Ovary (tissue), 9 donors: ENCODE measurements around the gene TMED6. TPM values are rescaled to one million over a fixed set of nuclear protein-coding genes. Genes with fewer than 3 reads are reported as not detected.

Experiments
- DNase-seq, 5 donors: peaks; one replicate each; pipeline ENCODE4 v3.0.0-alpha.2; 2019 to 2020
- H3K27ac ChIP-seq, 2 donors: fragments of 200-600 bp; one replicate each; pipeline versions ENCODE4 v1.5.1 to v1.8.0; 2019 to 2022
- H3K27me3 ChIP-seq: fragments of 200-600 bp; one replicate; pipeline ENCODE4 v1.8.0; 2022
- H3K36me3 ChIP-seq: fragments of 200-600 bp; sonication (generic); one replicate; pipeline ENCODE4 v1.5.1; 2019
- H3K4me1 ChIP-seq: one replicate; pipeline ENCODE4 v1.8.1; 2013; ENCODE audit warnings: mild to moderate bottlenecking, moderate library complexity; ENCODE audit not compliant: insufficient read depth
- H3K4me3 ChIP-seq: fragments of 200-600 bp; sonication (generic); one replicate; pipeline ENCODE4 v1.5.1; 2017
- H3K9me3 ChIP-seq, 2 donors: fragments of 200-600 bp in 1 of 2; sonication (generic) in 1 of 2; one replicate each; pipeline versions ENCODE4 v1.5.1 to v1.8.1; 2013 to 2019; ENCODE audit warnings: mild to moderate bottlenecking in 1 of 2, moderate library complexity in 1 of 2
- EP300 ChIP-seq: sonication (generic); formaldehyde crosslinking; IDR thresholded peaks from one replicate; pipeline ENCODE4 v1.6.1; 2017; ENCODE audit warnings: antibody characterized with exemption
- POLR2A ChIP-seq: fragments of 450-650 bp; IDR thresholded peaks from one replicate; pipeline ENCODE4 v1.6.1; 2017; ENCODE audit warnings: antibody characterized with exemption, mild to moderate bottlenecking, moderate library complexity
- WGBS, 3 donors: extraction: QIAGEN DNeasy Blood & Tissue Kit in 1 of 3; methylation state at CpG; one replicate each; pipeline versions ENCODE4 v1.1.5 to v1.1.7; 2013 to 2017; 5-methylcytosine and 5-hydroxymethylcytosine counted together
- intact Hi-C, 4 donors: fragments of 100-400 bp; cut with DNase I; formaldehyde crosslinking; loops; one replicate each; pipeline versions ENCODE4 v1.11.0 to v1.15.1; 2022 to 2023
- polyA plus RNA-seq, 2 donors: library from polyadenylated mRNA; stranded (reverse); fragments of 200-250 nt in 1 of 2; fragments of 350-450 nt in 1 of 2; fragmentation: Illumina TruSeq in 1 of 2; extraction: RNeasy Lipid Tissue Mini Kit (QIAGEN cat#74804) in 1 of 2; gene quantifications; one replicate each; pipeline ENCODE4 v1.2.3, GENCODE V29; 2013 to 2014
- total RNA-seq, 7 donors: library from RNA; depleted of rRNA in 2 of 7; stranded (reverse); fragments of >200 nt in 2 of 7; fragmentation: NEBNext Ultra II Directional in 3 of 7; extraction: Animal tissue kit (Norgen Biotek cat#: 25700) in 3 of 7; gene quantifications; one replicate each; pipeline versions ENCODE4 v1.1.0 to v1.2.4, GENCODE V29; 2016 to 2023
- TF ChIP-seq, protein P1 (sequence below), 3 donors: fragments of 450-650 bp in 2 of 3; fragments of 200-600 bp in 1 of 3; IDR thresholded peaks; one replicate each; pipeline versions ENCODE4 v1.5.1 to v1.8.0; 2016 to 2022; ENCODE audit warnings: antibody characterized with exemption in 3 of 3, mild to moderate bottlenecking in 1 of 3
- donor health status: DM: no; HTN: no; CAD: no; lungs with moderate emphysema.
- donor health status: DM: no; HTN: no; CAD: no.
- donor health status: Bipolar disorder and iron deficiency.
- donor health status: DM: yes; HTN: yes; CAD: no.
- donor health status: DM: no; HTN: no; CAD: no.
- donor health status: DM: yes; HTN: yes; CAD: no.

TMED6 gene
- total and polyA plus RNA-seq, 9 donors, result 0.51 to 4.9 (median 0.66) TPM; not detected in 3

DNA sequence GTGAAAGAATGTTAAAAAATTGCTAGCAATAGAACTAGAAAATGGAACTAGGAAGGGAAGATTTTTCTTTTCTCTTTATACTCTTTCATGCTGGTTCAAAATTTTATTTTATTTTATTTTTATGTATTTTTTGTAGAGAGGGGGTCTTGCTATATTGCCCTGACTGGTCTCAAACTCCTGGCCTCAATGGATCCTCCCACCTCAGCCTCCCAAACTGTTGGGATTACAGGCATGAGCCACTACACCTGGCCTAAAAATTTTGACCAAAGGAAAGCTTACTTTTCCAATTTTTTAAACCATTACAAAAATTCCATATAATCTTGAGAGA, 44.2 kb upstream of the TMED6 start:
- no peaks in the 10 kb centered on the region for H3K27me3 ChIP-seq
- intact Hi-C loops, result loop anchor here (5.0 to 10.0 kb wide), 6 partner anchors 89 to 529 kb away; partner anchors contain the start of genes NOB1 (in 3 of the 4) and NFAT5 (in 1 of the 4)
- no peaks in the 10 kb centered on the region for H3K36me3 ChIP-seq
- H3K27ac ChIP-seq, result peak overlapping the region in 1 of 2 donors; percentile 79
- no peak overlapping the region for H3K4me3 ChIP-seq
- TF ChIP-seq EP300 (no peak), POLR2A (no peak)
- TF ChIP-seq, protein P1, sequence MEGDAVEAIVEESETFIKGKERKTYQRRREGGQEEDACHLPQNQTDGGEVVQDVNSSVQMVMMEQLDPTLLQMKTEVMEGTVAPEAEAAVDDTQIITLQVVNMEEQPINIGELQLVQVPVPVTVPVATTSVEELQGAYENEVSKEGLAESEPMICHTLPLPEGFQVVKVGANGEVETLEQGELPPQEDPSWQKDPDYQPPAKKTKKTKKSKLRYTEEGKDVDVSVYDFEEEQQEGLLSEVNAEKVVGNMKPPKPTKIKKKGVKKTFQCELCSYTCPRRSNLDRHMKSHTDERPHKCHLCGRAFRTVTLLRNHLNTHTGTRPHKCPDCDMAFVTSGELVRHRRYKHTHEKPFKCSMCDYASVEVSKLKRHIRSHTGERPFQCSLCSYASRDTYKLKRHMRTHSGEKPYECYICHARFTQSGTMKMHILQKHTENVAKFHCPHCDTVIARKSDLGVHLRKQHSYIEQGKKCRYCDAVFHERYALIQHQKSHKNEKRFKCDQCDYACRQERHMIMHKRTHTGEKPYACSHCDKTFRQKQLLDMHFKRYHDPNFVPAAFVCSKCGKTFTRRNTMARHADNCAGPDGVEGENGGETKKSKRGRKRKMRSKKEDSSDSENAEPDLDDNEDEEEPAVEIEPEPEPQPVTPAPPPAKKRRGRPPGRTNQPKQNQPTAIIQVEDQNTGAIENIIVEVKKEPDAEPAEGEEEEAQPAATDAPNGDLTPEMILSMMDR (IDR thresholded peaks at IDR 0.05), result no peak
- H3K4me1 ChIP-seq, result peaks cover 8% of the 10 kb centered on the region
- no peak for DNase-seq
- no peaks in the 10 kb centered on the region for H3K9me3 ChIP-seq

DNA sequence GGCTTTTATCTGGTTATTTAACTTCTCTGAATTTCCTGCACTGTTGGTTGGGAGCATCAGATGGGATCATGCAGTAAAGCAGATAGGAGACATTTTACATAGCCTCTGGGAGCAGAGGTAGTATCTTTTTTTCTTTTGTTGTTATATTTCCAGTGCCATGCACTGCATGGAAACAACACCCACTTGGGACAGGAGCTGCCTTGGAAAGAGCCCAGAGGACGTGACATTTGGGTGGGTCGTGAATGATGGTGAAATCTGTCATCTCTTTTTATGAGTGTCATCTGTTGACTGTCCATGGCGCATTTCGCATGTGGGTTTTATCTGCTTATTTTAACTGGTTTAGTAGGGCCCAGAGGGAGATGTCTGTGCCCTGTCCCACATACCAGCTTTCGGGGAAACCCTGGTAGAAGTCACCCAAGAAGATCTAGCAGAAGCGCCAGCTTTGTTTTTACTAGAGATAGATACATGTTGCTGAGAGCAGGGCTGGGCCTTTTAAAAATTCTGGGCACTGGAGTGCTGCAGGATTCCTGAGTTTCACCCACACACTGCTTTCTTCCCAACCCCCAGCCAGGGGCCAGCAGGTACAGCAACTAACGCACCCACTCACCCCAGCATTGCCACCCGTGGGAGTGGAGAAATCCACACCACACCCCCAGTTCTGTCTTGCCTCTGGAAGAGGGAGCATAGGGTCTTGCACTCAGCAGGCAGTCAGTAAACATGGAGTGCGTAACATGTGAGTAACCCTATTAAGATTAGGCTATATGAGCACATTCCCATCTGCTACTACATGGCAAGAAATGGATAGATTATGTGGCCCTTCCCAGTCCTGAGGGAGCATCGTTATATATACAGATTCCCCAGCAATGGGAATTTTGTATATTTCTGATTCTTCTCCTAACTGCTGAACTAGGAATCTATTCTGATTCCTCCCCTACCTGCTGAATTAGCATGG, 42.6 kb upstream of the TMED6 start:
- intact Hi-C loops, result loop anchor here in 3 of 4 donors (10.0 kb wide), 4 partner anchors 91 to 531 kb away; partner anchors contain the start of genes NFAT5 (in 1 of the 3) and NOB1 (in 1 of the 3)
- TF ChIP-seq, protein P1 (IDR thresholded peaks at IDR 0.05), result no peak
- TF ChIP-seq POLR2A (no peak), EP300 (no peak)
- Histone ChIP-seq H3K36me3 (no peaks in the 10 kb centered on the region), H3K9me3 (no peaks in the 10 kb centered on the region), H3K27me3 (no peaks in the 10 kb centered on the region), H3K27ac (no peak overlapping the region), H3K4me3 (no peak overlapping the region), H3K4me1 (peaks cover 8% of the 10 kb centered on the region)
- 76 to 78% (median 76%) methylated on average over 10 of the region's 10 CpGs for WGBS, 3 donors
- DNase-seq, result no peak

DNA sequence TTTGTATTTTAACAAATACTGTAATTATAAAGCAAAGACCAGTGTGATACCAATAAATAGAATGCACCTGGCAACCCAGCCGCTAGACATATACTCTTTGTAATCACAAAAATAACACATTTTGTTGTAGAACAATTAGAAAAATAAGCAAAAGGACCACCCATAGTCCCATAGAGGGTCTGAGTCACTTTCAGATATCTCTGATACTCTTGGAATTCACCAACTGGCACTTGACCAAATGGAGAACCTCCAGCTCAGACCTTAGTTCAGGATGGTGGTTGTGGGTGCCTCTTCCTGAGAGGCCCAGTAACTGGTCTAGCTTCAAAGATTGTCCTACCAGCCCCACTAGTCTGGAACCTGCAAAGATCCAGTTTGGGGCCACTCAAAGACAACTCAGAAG, 35.0 kb upstream of the TMED6 start:
- 24 to 54% (median 41%) methylated on average over 1 of the region's 1 CpG for WGBS, 3 donors
- H3K9me3 ChIP-seq, result no peaks in the 10 kb centered on the region
- no peak overlapping the region for H3K4me3 ChIP-seq
- no peak for DNase-seq
- H3K4me1 ChIP-seq, result peaks cover 1% of the 10 kb centered on the region
- no peaks in the 10 kb centered on the region for H3K27me3 ChIP-seq
- intact Hi-C loops, result no loop called here
- H3K36me3 ChIP-seq, result no peaks in the 10 kb centered on the region
- no peak overlapping the region for H3K27ac ChIP-seq
- TF ChIP-seq EP300 (no peak), POLR2A (no peak)
- TF ChIP-seq, protein P1 (IDR thresholded peaks at IDR 0.05), result no peak

DNA sequence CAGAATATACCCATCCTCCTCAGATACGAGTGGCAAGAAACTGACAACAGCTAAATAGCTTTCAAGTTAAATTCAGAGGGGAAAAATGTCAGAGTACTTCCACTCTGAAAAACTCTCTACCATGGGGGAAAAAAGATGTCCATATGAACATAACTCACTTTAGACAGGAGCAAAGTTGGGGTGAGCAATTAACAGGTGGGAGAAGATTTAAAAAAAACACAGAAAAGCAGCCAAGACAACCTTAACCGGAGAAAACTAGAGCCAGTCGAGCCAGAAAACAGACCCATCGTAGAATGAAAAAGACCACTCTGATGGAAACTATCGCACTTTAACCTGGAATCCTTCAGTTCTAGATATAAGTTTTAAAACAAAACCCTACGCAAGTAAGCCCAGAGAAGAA, 33.4 kb upstream of the TMED6 start:
- Histone ChIP-seq H3K9me3 (no peaks in the 10 kb centered on the region), H3K36me3 (no peaks in the 10 kb centered on the region), H3K27me3 (no peaks in the 10 kb centered on the region), H3K4me1 (peaks cover 1% of the 10 kb centered on the region), H3K27ac (peak overlapping the region; percentile 88 to 95), H3K4me3 (peak overlapping the region; percentile 66)
- DNase-seq, result no peak
- intact Hi-C loops, result no loop called here
- 3 to 5% (median 3%) methylated on average over 6 of the region's 6 CpGs for WGBS, 3 donors
- TF ChIP-seq POLR2A, result no peak

DNA sequence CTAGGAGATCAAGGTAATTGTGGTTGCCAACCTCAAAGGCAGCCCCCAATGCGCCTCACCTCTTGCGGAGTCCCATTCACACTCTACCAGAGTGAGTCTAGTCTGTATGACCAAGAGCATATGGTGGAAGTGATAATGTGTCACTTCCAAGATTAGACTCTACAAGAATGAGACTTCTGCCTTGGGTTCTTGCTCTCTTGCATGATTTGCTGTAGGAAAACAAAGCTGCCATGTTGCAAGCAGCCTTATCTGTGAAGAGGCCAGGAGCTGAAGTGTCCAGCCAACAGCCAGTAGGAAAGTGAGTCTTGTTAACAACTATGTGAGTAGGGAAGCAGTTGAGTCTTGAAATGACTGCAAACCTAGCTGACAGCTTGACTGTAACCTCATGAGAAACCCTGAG, 30.8 kb upstream of the TMED6 start:
- no peak overlapping the region for H3K4me3 ChIP-seq
- H3K36me3 ChIP-seq, result no peaks in the 10 kb centered on the region
- no peak for DNase-seq
- 97 to 100% (median 98%) methylated on average over 2 of the region's 2 CpGs for WGBS, 3 donors
- H3K27me3 ChIP-seq, result no peaks in the 10 kb centered on the region
- intact Hi-C loops, result no loop called here
- TF ChIP-seq POLR2A (no peak), EP300 (no peak)
- TF ChIP-seq, protein P1 (IDR thresholded peaks at IDR 0.05), result no peak
- no peak overlapping the region for H3K27ac ChIP-seq
- H3K4me1 ChIP-seq, result peaks cover 1% of the 10 kb centered on the region
- no peaks in the 10 kb centered on the region for H3K9me3 ChIP-seq
